ENCODE measurements around the gene MREG.
"Not testable (repeated sequence)": the region's sequence is repeated elsewhere in the genome, so short reads cannot be mapped to it uniquely, and the experiment has no call there.

Gene MREG

GRCh38 chr2:216018709-216019108, 5.4 kb upstream of the MREG start:
- DNase-seq: no peak

DNA sequence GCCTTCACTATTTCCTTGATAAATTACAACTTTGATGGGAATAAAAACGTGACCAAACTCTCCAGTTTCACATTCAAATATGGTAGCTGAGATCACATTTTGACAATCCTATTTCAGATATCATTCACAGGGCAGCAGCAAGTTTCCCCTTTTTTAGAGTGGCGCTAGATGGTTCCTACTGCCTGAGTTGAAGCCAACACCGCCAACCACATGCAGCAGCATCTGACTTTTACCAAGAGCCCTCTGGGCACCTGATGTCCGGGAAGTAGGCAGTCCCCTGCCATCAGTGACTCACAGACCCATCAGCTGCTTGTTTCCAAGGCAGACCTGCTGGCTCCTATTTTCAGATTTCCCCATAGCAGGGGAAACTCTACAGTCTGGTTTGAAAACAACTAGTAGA, 4.0 kb upstream of the MREG start:
- DNase-seq: peak; percentile 77

GRCh38 chr2:216016581-216016980, 3.2 kb upstream of the MREG start:
- no peak for DNase-seq

- DNase-seq: peak; percentile 72
Observed at GRCh38 chr2:216015722-216016464, 2.5 kb upstream of the MREG start.

DNA sequence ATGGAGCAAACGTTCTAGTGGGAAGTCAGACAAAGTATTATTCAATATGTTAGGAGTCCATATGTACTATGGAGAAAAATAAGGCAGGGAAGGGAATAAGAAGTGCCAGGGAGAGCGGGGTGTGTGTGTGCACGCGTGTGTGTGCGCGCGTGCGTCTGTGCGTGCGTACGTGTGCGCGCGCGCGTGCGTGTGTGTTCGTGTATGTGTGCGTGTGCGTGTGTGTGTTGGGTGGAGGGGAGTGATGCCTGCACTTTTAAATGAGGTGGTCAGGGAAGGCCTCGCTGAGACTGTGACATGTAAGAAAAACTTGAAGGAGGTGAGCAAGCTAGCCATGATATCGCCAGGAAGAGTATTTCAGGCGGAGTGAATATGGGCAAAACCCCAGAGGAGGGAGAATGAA, 1.6 kb upstream of the MREG start:
- DNase-seq: no peak

DNA sequence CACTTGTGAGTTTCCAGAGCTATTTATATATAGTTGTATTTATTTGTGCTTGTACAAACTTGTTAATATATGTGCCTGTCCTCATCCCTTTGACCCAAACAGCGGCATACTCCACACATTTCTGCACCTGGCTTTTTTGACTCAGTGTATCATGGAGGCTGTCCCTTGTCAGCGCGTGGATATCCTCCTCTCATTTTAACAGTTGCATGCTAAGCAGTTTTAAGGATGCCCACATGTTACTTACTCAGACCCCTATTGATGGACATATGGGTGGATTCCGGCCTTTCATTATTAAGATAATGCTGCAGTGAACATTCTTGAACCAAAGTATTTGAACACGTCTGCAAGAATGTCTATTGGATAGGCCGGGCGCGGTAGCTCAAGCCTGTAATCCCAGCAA, 655 bp upstream of the MREG start:
- no peak for DNase-seq

GRCh38 chr2:216012830-216013079, 596 bp downstream of the MREG start:
- no peak for DNase-seq

GRCh38 chr2:216012133-216012829, 1.1 kb downstream of the MREG start:
- peak; percentile 6 for DNase-seq

- not testable (repeated sequence) for DNase-seq
Observed at GRCh38 chr2:216009215-216009614, 4.1 kb downstream of the MREG start.

GRCh38 chr2:216008387-216008786, 5.0 kb downstream of the MREG start:
- DNase-seq: no peak

GRCh38 chr2:216006164-216006663, 7.1 kb downstream of the MREG start:
- DNase-seq: no peak

DNA sequence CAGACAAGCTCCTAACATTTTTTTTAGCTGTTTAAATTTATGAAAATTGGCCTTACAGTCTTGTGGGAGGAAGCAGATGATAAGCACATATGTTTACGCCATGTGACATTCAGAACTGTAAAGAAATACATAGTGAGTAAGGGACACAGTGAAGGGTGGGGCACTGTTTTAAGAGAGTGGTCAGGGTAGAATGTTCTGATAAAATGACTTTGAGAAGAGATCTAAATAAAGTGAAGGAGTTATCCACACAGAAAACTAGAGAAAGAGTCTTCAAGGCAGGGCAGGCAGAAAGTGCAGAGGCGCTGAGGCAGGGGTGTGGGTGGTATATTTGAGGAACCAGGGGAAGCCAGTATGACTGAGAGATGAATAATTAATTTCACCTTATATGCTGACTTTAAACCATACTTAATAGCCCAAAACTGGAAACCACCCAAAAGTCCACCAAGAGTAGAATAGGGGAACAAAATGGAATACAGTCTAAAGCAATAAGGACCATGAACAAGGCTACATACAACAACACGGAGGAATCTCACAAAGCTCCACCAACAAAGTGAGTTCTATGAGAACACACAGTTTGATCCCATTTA, 8.6 kb downstream of the MREG start:
- DNase-seq: no peak

DNA sequence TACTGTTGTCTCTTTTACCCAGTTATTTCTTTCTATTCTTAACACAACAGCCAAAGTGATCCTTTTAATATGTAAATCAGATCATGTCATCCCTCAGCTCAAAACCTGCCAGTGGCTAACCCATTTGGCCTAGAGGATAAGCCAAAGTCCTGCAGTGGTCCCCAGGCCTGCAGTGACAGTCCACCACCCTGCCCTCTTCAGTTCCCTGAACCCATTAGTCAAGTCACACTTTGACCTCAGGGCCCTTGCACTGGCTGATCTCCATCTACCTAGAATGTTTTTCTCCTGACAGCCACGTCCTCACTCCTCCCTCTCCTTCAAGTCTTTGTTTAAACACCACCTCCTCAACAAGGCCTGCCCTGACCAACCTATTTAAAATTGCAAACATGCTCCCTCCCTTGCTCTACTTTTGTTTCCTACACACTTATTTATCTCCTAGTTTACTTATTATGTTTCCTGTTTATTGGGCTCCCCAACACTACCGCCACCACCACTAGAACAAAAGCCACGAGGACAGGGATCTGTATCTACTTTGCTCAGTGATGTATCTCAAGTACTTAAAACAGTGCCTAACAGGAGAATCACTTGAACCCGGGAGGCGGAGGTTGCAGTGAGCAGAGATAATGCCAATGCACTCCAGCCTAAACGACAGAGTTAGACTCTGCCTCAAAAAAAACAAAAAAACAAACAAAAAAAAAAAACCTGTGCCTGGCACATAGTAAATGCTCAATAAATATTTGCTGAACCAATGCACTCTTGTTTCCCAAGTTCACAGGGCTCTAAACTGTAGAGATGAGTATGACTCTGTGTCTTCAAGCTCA, 9.3 kb downstream of the MREG start:
- DNase-seq: no peak

GRCh38 chr2:216002693-216003092, 10.7 kb downstream of the MREG start:
- no peak for DNase-seq

DNA sequence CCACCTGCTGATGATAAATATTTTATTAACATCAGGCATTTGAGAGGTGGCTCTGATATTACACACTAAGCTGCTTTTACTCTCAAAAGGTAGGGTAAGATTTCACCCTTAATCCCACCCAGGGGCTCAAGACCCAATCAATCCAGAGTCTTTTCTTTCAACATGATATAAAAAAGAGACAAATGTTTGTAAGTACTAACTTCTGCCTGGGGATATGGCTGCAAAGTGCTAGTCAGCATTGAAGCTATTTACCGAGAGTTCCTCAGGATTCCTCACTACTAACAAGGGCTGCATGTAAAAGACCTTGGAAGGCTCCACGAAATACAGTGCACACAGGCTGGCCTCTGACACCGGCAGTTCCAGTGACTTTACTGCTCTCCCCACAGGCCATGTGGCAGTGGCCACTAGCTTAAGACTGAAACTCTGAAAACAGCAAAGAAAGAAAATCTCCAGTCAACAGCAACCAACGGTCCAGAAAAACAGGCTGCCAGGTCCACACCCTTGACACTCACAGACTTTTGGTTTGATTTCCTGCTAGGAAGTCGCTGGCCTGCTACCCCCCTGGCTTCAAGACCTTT, 11.2 kb downstream of the MREG start:
- no peak for DNase-seq

- no peak for DNase-seq
Observed at GRCh38 chr2:216001216-216002100, 11.9 kb downstream of the MREG start.

DNA sequence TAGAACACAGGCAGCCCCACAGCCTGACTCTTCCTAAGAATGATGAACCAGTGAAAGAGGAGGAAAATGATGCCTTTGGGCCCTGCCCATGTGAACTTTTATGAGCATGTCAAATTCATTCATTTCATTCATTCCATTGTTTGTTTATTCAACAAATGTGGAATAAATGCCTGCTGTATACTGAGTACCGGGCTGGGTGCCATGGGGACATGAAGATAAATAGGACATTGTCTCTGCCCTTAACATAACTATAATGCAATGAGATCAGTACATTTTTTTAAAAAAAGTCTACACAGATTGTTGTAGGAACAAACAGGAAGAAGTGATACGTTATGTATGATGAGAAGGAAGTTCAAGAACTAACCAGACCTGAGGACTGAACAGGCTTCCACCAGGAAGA, 14.7 kb downstream of the MREG start:
- DNase-seq: no peak

DNA sequence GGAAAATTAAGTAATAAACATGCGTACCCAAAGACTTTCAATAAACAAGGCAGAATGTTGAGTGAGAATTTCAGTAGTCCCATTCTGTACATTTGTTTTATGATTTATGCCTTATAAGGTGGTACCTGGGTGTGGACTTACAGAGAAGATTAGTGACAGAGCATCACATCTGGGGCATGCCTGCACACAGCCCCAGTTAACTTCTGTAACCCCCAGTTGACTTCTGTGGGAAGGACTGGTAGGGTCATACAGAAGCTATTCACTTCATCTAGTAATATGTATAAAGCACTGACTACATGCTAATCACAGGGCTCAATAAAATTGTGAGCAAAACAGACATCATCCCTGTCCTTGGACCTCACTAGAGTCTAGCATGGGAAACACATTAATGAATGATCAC, 16.1 kb downstream of the MREG start:
- DNase-seq: no peak

DNA sequence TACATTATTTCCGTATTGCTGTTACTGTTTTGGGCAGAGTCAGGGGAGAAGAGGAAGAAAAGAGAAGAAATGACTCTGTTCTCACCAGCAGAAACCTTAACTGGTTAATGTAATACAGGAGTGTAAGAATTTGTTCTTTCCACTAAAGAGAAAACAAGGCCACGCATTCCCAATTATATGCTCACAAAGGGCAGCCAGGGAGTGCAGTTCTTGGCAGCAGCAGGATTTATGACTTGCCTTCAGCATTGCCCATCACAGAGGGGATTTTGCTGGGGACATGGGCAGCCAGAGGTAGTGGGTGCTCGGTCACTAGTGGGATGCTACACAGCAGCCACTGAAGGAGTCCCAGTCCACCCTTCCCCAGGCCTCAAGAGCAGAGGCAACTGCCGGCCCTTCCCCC, 18.4 kb downstream of the MREG start:
- no peak for DNase-seq

DNA sequence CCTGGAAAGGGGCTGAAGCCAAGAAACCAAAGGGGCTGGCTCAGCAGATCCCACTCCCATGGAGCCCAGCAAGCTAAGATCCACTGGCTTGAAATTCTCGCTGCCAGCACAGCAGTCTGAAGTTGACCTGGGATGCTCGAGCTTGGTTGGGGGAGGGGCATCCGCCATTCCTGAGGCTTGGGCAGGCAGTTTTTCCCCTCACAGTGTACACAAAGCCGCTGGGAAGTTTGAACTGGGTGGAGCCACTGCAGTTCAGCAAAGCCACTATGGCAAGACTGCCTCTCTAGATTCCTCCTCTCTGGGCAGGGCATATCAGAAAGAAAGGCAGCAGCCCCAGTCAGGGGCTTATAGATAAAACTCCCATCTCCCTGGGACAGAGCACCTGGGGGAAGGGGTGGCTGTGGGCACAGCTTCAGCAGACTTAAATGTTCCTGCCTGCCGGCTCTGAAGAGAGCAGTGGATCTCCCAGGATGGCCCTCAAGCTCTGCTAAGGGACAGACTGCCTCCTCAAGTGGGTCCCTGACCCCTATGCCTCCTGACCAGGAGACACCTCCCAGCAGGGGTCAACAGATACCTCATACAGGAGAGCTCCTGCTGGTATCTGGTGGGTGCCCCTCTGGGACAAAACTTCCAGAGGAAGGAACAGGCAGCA, 24.7 kb downstream of the MREG start:
- not testable (repeated sequence) for DNase-seq

- DNase-seq: no peak
Observed at GRCh38 chr2:215985257-215985656, 28.1 kb downstream of the MREG start.

DNA sequence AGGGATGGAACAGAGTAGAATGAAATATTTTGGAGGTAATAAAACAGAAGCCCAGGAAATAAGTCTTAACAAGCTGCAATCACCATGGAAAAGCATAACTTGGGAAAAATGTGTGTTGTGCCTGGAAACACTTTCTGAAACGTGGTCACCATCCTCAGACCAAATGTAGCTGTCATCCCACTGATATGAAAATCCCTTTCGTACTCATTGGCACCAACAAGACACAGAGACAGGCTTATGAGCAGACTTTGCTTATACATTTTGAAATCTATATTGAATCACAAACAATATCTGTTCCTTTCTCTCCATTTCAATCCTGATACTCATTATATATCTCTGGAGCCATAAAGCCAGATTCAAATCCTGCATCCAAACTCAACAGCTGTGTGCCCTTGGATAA, 28.7 kb downstream of the MREG start:
- no peak for DNase-seq
